Activated CD8-positive, alpha-beta T cell treated with anti-CD3 and anti-CD28 coated beads, Interleukin-2, amount 10 ng/mL, durations not matched to agents 7 days and 5 days (primary cell): ENCODE measurements around the gene LIMK2. TPM values are rescaled to one million over a fixed set of nuclear protein-coding genes. Genes with fewer than 3 reads are reported as not detected.
"Not testable (repeated sequence)": the region's sequence is repeated elsewhere in the genome, so short reads cannot be mapped to it uniquely, and the experiment has no call there.

Source experiments
- ATAC-seq: fragments of 150-1000 bp; cut with Tn5 transposase; one replicate; pipeline ENCODE4 v1.10.0; 2021; ENCODE audit warnings: moderate library complexity
- CTCF ChIA-PET: fragments of 350-600 bp; sonication (Branson Sonifier 250); formaldehyde crosslinking; loops from one replicate; lab custom pipeline; 2021; ENCODE audit warnings: antibody characterized with exemption; lab: Charles Lee
- POLR2A ChIA-PET: fragments of 350-600 bp; sonication (Branson Sonifier 250); formaldehyde crosslinking; loops from one replicate; lab custom pipeline; 2021; ENCODE audit warnings: antibody characterized with exemption; lab: Charles Lee
- DNase-seq: peaks from one replicate; pipeline ENCODE4 v3.0.0-alpha.2; 2020
- H3K27ac Mint-ChIP-seq: one replicate; pipeline ENCODE4 v1.8.0; 2021; ENCODE audit warnings: mild to moderate bottlenecking, mixed read lengths
- H3K27me3 Mint-ChIP-seq: one replicate; pipeline ENCODE4 v1.8.0; 2021; ENCODE audit warnings: low read depth, mixed read lengths
- H3K36me3 Mint-ChIP-seq: one replicate; pipeline ENCODE4 v1.8.0; 2021; ENCODE audit warnings: low read depth, mixed read lengths
- H3K4me1 Mint-ChIP-seq: one replicate; pipeline ENCODE4 v1.8.0; 2021; ENCODE audit warnings: low read depth, mixed read lengths
- H3K4me3 Mint-ChIP-seq: one replicate; pipeline ENCODE4 v1.8.0; 2021; ENCODE audit warnings: mild to moderate bottlenecking, mixed read lengths
- H3K9me3 Mint-ChIP-seq: one replicate; pipeline ENCODE4 v1.8.0; 2022; ENCODE audit warnings: mixed read lengths; ENCODE audit not compliant: insufficient read depth
- total RNA-seq, 2 experiments: library from RNA; stranded (reverse); gene quantifications; one replicate each; pipeline ENCODE4 v1.2.3, GENCODE V29; 2021

LIMK2 gene
- total RNA-seq, 2 experiments from 2014 or later: 42.7 to 44.3 TPM

- no peak overlapping the region for H3K27ac Mint-ChIP-seq
- POLR2A ChIA-PET: interaction anchor here (1.4 kb wide), 1 partner anchor 17 kb away, joined by 5 read pairs; no protein-coding TSS in a partner anchor
- H3K4me1 Mint-ChIP-seq: peaks cover 46% of the 10 kb centered on the region
- peaks cover 4% of the 10 kb centered on the region for H3K36me3 Mint-ChIP-seq
- no peak for ATAC-seq
- H3K27me3 Mint-ChIP-seq: no peaks in the 10 kb centered on the region
- H3K9me3 Mint-ChIP-seq: no peaks in the 10 kb centered on the region
- no peak overlapping the region for H3K4me3 Mint-ChIP-seq
- CTCF ChIA-PET: interaction anchor here (0.6 to 8.8 kb wide), 4 partner anchors 9 to 1806 kb away, joined by 3 to 107 read pairs (median 50); no protein-coding TSS in a partner anchor
- no peak for DNase-seq
Observed at GRCh38 chr22:31295360-31295759, 83.3 kb downstream of the LIMK2 start.

- Mint-ChIP-seq H3K4me3 (no peak overlapping the region), H3K27me3 (no peaks in the 10 kb centered on the region), H3K36me3 (peaks cover 2% of the 10 kb centered on the region), H3K27ac (no peak overlapping the region), H3K4me1 (peaks cover 44% of the 10 kb centered on the region), H3K9me3 (no peaks in the 10 kb centered on the region)
- CTCF ChIA-PET: interaction anchor here (0.6 to 8.8 kb wide), 4 partner anchors 10 to 1807 kb away, joined by 3 to 107 read pairs (median 5); no protein-coding TSS in a partner anchor
- POLR2A ChIA-PET: interaction anchor here (0.6 to 1.5 kb wide), 4 partner anchors 10 to 50 kb away, joined by 3 to 5 read pairs (median 4); partner anchors contain the start of gene PATZ1
- no peak for DNase-seq
- ATAC-seq: no peak
Observed at GRCh38 chr22:31295831-31296657, 83.9 kb downstream of the LIMK2 start.

DNA sequence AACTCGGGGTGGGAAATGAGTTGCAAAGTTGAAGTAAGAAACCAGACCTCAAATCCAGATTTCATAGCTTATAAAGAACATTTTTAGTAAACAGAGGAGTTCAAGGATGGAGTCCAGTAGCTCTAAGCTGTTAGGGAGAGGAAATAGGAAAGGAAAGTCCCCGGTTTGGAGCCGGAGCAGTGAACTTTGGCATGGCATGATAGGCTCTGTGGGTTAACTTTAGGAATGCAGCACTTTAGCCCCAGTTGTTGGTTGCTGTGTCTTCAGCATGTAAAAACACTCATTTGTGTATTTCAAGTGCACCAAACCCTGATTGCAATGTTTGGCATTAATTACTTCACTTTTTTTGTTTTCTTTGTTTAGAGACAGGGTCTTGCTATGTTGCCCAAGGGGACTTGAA lies 88.8 kb downstream of the LIMK2 start:
- ChIA-PET POLR2A (interaction anchor here (1.3 to 5.1 kb wide), 2 partner anchors 10 to 44 kb away, joined by 4 to 35 read pairs; partner anchors contain the start of gene PIK3IP1), CTCF (interaction anchor here (0.9 to 8.8 kb wide), 6 partner anchors 9 to 46 kb away, joined by 3 to 107 read pairs (median 6); partner anchors contain the start of genes PATZ1 and PIK3IP1)
- DNase-seq (no peak), ATAC-seq (no peak)
- H3K4me3 Mint-ChIP-seq: no peak overlapping the region
- peaks cover 16% of the 10 kb centered on the region for H3K4me1 Mint-ChIP-seq
- no peaks in the 10 kb centered on the region for H3K9me3 Mint-ChIP-seq
- no peak overlapping the region for H3K27ac Mint-ChIP-seq
- no peaks in the 10 kb centered on the region for H3K36me3 Mint-ChIP-seq
- H3K27me3 Mint-ChIP-seq: no peaks in the 10 kb centered on the region

DNA sequence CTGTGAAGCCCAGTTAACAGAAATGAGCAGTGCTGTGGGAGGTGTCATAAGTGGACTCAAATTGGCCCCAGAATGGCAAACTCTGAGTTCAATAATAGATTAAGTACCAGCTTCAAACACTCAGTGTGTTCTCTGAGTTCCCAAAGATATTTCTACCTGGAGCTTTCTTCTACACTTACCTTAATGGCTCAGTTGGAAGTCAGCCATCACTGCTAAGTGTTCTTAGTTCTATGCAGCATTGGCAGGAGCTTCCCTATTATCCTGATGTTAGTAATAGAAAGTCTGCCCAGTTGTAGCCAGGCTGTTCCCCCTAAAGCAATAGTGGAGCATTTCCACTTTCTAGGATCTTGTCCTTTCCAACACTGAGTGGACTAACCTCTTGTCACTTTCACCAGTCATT lies 89.9 kb downstream of the LIMK2 start:
- no peaks in the 10 kb centered on the region for H3K36me3 Mint-ChIP-seq
- ChIA-PET POLR2A (interaction anchor here (5.1 kb wide), 1 partner anchor 11 kb away, joined by 35 read pairs; the partner anchor contains the start of gene PIK3IP1), CTCF (interaction anchor here (0.9 to 8.8 kb wide), 5 partner anchors 11 to 90 kb away, joined by 3 to 107 read pairs (median 7); partner anchors contain the start of gene LIMK2)
- DNase-seq (no peak), ATAC-seq (no peak)
- H3K4me1 Mint-ChIP-seq: peaks cover 14% of the 10 kb centered on the region
- no peak overlapping the region for H3K27ac Mint-ChIP-seq
- H3K4me3 Mint-ChIP-seq: no peak overlapping the region
- no peaks in the 10 kb centered on the region for H3K27me3 Mint-ChIP-seq
- H3K9me3 Mint-ChIP-seq: no peaks in the 10 kb centered on the region

DNA sequence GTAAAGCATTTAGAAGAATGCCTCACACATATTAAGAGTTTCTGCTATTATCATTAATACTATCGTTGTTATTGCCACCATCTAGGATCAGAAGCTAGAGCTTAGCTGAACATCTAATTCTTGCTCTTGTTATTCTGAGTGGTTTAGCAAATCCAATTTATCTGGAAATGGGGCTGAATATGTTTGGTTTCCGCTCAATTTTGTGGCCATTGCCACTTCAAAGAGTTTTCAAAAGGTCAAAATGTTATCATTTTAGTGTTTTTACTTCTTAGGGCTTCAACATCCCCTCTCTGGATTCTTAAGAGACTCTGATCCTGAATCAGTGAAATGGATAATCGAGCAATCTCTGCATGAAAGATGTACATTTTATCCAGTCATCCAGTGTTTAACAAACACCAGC lies 90.4 kb downstream of the LIMK2 start:
- ATAC-seq (no peak), DNase-seq (no peak)
- no peaks in the 10 kb centered on the region for H3K36me3 Mint-ChIP-seq
- H3K9me3 Mint-ChIP-seq: no peaks in the 10 kb centered on the region
- no peak overlapping the region for H3K4me3 Mint-ChIP-seq
- ChIA-PET CTCF (interaction anchor here (0.9 to 8.8 kb wide), 4 partner anchors 11 to 90 kb away, joined by 3 to 107 read pairs (median 6); partner anchors contain the start of gene LIMK2), POLR2A (interaction anchor here (5.1 kb wide), 1 partner anchor 12 kb away, joined by 35 read pairs; the partner anchor contains the start of gene PIK3IP1)
- H3K27me3 Mint-ChIP-seq: no peaks in the 10 kb centered on the region
- H3K4me1 Mint-ChIP-seq: peaks cover 16% of the 10 kb centered on the region
- H3K27ac Mint-ChIP-seq: no peak overlapping the region

DNA sequence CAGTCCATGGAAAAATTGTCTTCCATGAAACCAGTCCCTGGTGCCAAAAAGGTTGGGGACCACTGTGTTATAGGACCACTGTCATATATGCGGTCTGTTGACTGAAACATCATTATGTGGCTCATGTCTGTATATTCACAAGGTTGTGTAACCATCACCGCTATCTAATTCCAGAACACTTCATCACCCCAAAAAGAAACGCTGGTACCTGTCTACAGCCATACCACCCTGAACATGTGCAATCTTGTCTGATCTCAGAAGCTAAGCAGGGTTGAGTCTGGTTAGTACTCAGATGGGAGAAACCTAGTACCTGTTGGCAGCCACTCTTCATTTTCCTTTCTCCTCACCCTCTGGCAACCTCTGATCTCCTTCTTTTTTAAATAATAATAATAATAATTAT lies 93.1 kb downstream of the LIMK2 start:
- DNase-seq (no peak), ATAC-seq (no peak)
- Mint-ChIP-seq H3K9me3 (no peaks in the 10 kb centered on the region), H3K27ac (no peak overlapping the region), H3K36me3 (no peaks in the 10 kb centered on the region), H3K27me3 (no peaks in the 10 kb centered on the region), H3K4me3 (no peak overlapping the region), H3K4me1 (peaks cover 27% of the 10 kb centered on the region)
- POLR2A ChIA-PET: no interaction called here
- CTCF ChIA-PET: no interaction called here

DNA sequence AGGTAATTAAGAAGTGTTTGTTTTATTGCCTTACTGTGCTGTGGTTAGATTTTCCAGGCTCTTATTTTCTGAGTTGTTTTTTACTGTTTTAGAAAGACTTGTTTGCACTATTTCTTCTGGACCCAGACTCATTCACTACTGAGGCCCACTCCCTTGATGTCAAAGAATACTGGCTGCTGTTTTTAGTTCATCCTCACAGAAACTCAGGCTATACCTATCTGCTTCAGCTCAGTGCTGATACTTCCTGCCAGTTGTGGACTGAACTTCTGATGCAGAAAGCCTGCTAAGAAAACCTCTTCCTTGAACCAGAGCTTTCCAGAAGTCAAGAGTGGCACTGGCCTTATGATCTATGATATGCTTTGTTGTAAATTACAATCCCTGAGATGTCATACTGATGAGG lies 96.1 kb downstream of the LIMK2 start:
- H3K9me3 Mint-ChIP-seq: no peaks in the 10 kb centered on the region
- CTCF ChIA-PET: interaction anchor here (1.1 to 2.9 kb wide), 4 partner anchors 11 to 143 kb away, joined by 3 to 17 read pairs (median 3); partner anchors contain the start of gene PIK3IP1
- ATAC-seq (no peak), DNase-seq (no peak)
- H3K27ac Mint-ChIP-seq: peak overlapping the region; percentile 66
- no peaks in the 10 kb centered on the region for H3K27me3 Mint-ChIP-seq
- no peak overlapping the region for H3K4me3 Mint-ChIP-seq
- POLR2A ChIA-PET: interaction anchor here (0.8 to 1.3 kb wide), 2 partner anchors 18 to 56 kb away, joined by 3 to 8 read pairs; no protein-coding TSS in a partner anchor
- H3K36me3 Mint-ChIP-seq: no peaks in the 10 kb centered on the region
- peaks cover 21% of the 10 kb centered on the region for H3K4me1 Mint-ChIP-seq

GRCh38 chr22:31313366-31314147 lies 101.5 kb downstream of the LIMK2 start:
- ChIA-PET POLR2A (interaction anchor here (1.3 to 1.6 kb wide), 3 partner anchors 22 to 31 kb away, joined by 4 to 15 read pairs (median 5); partner anchors contain the start of gene PIK3IP1), CTCF (interaction anchor here (0.6 to 6.3 kb wide), 32 partner anchors 8 to 327 kb away, joined by 3 to 107 read pairs (median 4); partner anchors contain the start of genes LIMK2, PATZ1, PIK3IP1 and SELENOM)
- H3K36me3 Mint-ChIP-seq: peaks cover 6% of the 10 kb centered on the region
- no peak overlapping the region for H3K4me3 Mint-ChIP-seq
- H3K27me3 Mint-ChIP-seq: no peaks in the 10 kb centered on the region
- H3K9me3 Mint-ChIP-seq: peaks cover 7% of the 10 kb centered on the region
- peak; percentile 63 for ATAC-seq
- no peak overlapping the region for H3K27ac Mint-ChIP-seq
- peaks cover 2% of the 10 kb centered on the region for H3K4me1 Mint-ChIP-seq
- peak; percentile 75 for DNase-seq

DNA sequence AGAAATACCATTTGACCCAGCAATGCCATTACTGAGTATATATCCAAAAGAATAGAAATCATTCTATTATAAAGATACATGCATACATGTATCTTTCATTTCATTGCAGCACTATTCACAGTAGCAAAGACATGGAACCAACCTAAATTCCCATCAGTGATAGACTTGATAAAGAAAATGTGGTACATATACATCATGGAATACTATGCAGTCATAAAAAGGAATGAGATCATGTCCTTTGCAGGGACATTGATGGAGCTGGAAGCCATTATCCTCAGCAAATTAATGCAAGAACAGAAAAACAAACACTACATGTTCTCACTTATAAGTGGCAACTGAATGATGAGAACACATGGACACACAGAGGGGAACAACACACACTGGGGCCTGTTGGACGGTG lies 102.1 kb downstream of the LIMK2 start:
- H3K27ac Mint-ChIP-seq, H3K36me3 Mint-ChIP-seq, ATAC-seq, H3K9me3 Mint-ChIP-seq, H3K27me3 Mint-ChIP-seq, H3K4me3 Mint-ChIP-seq, DNase-seq, H3K4me1 Mint-ChIP-seq: not testable (repeated sequence)
- ChIA-PET POLR2A (interaction anchor here (1.2 to 1.6 kb wide), 3 partner anchors 13 to 30 kb away, joined by 3 to 5 read pairs (median 4); no protein-coding TSS in a partner anchor), CTCF (interaction anchor here (1.2 to 6.3 kb wide), 16 partner anchors 8 to 326 kb away, joined by 3 to 107 read pairs (median 10); partner anchors contain the start of genes LIMK2 and PIK3IP1)

DNA sequence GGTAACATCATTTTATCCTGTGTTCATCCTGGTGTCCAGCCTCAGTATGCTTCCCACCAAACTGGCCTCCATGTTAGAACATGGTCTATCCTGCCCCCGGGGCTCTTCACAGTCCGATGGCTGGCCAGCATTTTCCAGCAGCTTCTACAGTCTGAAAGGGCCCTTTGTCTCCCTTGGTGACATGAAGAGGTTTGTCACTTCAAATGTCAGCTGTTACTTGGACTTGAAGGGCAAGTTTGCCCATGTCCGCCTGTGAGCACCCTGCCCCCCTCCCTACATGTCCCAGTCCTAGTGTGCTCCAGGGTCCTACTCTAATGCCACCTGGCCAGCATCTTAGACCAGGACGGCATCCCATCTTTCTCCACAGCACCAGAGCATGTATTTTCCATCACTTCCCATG lies 109.3 kb downstream of the LIMK2 start:
- no peaks in the 10 kb centered on the region for H3K9me3 Mint-ChIP-seq
- POLR2A ChIA-PET: no interaction called here
- DNase-seq (no peak), ATAC-seq (no peak)
- H3K27me3 Mint-ChIP-seq: no peaks in the 10 kb centered on the region
- H3K36me3 Mint-ChIP-seq: peaks cover 23% of the 10 kb centered on the region
- CTCF ChIA-PET: interaction anchor here (1.2 to 1.5 kb wide), 3 partner anchors 8 to 48 kb away, joined by 3 to 13 read pairs (median 5); no protein-coding TSS in a partner anchor
- peaks cover 7% of the 10 kb centered on the region for H3K4me1 Mint-ChIP-seq
- no peak overlapping the region for H3K27ac Mint-ChIP-seq
- no peak overlapping the region for H3K4me3 Mint-ChIP-seq
